Stimulated activated CD8-positive, alpha-beta memory T cell treated with anti-CD3 and anti-CD28 coated beads, Interleukin-7, amount 100 ng/mL, for 4 hours (primary cell): ENCODE data around the gene CASP5.
"Not testable (repeated sequence)": the region's sequence is repeated elsewhere in the genome, so short reads cannot be mapped to it uniquely, and the experiment has no call there.

Source experiments
- DNase-seq, 2 donors: peaks; one replicate each; pipeline ENCODE4 v3.0.0-alpha.2; 2020; ENCODE audit warnings: low read depth in 2 of 2

Gene CASP5

DNA sequence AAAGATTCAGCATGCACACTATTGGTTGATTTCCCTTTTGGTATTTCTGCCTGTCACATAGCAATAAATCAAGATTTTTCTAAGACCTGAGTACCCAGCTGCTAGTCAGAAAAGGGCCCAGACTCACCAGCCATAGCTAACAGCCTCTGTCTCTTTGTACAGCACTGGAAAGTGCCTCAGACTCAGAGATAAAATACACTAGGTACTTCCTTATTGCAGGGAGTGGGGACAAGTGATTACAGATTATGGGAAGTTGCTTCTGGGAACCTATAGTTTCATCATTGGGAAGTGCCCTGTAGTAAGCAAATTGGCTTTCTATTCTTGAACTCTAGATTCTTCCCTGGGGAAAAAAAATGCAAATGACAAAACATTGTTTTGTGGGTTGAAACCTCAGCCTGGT is at the start of gene CASP5:
Gene CASP5, minus strand, starts transcription at position 166 of the 400 bp plus-strand sequence. Its CDS starts 32 bp downstream, at position 134.
- no peak for DNase-seq

DNA sequence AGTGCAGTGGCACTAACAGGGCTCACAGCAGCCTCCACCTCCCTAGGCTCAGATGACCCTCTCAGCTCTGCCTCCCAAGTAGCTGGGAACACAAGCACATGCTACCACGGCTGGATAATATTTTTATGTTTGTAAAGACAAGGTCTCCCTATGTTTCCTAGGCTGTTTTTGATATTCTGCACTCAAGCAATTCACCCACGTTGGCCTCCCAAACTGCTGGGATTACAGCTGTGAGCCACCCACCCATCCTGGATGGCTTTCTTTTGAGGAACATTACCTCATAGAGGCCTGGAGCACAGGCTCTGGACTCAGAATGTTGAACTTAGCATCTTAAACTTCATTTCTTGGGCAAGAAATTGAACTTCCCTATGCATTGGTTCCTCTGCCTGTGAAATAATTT is 49.1 kb upstream of the CASP5 start:
- not testable (repeated sequence) for DNase-seq

DNA sequence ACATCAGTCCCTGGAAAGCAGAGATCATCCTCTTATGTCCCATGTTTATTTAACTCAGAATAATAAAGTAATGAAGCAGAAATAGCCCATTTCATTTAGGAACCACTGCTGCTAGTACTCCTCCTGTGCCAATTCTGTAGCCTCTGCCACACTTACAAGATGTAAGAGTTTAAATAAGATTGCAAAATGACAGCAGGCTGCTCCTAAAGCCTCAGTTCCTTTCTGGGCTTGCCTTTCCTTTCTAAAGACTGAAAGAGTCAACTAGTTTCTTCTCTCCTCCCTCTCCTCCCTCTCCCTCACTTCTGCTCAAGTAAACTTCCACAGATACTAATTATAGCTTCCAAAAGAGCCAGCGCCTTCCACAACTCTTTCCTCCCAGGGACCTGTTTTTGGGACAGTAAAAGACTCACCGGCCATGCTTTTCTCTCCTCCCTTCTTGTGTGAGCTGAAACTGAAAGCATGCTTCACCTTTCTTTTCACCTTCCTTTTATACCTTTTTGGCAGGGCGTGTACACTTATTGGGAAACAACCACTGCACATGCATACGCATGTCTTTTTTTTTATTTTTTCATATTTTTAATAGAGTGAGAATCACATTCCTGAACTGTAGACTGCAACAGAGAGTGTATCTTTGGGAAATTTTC is 48.2 kb upstream of the CASP5 start:
- no peak for DNase-seq

DNA sequence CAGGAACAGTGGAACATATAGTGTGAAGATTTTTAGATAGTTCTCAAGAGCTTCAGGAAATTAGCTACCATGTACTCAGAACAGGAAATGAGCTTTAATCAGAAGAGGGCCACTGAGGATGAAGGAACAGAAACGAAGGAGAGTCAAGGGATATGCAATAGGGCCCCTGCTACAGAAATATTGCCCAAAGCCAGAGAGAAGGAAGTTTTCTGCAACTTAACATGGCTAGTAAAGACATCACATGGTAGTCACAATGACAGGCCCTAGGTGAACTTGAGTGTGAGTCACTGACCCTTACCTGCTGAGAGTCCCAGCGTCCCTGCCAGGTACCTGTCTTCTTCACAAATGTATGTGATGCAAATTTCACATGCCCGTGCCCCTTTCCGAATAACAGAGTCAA is 47.3 kb upstream of the CASP5 start:
- DNase-seq: no peak

DNA sequence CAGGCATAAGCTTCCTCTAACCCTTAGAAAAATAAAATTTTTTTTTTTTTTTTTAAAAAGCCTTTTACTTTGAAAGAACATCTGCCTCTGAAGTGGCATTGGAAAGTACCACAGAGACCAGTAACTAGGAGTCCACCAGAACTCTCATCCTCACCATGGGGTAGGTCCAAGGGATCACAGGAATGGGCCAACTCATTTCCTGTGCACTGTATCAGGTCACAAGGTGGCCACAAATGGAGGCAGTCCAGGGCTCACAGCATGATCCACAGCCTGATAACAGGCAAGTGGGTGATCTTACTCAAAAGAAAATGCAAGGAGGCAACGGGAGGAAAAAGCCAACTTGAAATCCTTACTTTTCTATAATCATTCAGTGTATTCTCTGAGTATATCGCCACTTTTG is 46.8 kb upstream of the CASP5 start:
- not testable (repeated sequence) for DNase-seq

DNA sequence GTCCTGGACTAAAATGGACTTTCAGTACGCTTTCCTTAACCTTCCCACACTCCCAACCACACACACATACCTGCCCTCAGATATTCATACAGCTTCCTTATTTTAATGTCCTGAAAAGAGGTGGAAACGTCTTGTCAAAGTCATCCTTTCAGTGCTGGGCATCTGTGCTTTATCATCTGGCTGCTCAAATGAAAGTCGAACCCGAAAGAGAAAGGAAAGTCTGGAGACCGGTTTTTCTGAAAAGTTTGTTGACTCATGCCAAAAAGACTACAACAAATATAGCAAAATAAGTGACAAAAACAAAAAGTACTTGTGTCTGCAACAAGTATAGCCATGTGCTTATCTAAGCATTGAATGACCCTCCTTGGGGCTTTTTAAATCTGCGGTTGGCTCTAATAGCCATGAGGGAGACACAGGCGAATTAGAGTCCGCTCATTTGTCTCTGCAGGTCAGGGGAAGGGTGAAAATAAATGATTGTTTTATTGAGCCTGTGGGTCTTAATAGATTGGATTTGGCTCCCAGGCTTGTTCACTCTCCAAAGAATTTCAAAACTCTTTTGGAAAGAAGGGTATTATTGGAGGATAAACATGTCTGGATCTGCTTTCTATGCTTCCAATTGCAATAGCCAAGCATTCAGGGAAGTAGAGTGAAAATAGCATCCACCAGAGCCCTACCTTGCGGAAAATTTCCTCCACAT is 40.4 kb upstream of the CASP5 start:
- DNase-seq: not testable (repeated sequence)

DNA sequence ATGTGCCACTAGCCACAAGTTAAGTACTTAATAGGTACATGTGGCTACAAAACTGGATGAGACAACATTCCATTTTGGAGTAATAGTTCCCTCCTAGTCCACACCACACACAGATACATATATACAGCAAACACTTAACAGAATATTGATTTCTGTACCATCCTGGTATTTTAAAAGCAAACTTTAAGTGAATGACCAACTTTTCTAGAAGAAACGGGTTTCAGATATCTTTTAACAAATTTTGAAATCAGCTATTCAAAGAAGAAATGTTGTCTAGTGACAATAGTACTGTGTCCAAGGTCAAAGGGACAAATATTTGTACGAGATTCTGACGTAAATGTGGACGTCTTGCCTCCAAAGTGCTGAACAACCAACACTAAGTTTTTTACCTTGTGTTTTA is 34.5 kb upstream of the CASP5 start:
- no peak for DNase-seq

DNA sequence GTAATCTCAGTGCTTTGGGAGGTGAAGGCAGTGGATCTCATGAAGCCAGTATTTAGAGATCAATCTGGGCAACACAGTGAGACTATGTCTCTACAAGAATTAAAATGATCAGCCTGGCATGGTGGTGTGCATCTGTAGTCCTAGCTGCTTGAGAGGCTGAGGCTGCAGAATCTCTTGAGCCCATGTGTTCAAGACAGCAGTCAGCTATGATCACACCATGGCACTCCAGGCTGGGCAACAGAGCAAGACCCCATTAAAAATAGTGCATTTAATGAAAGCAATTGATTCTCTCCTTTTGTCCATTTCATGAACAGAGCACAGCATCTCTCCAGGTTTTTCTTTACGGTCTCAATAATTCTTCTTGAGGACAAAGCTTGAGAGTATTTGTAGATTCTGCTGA is 33.5 kb upstream of the CASP5 start:
- DNase-seq: no peak

DNA sequence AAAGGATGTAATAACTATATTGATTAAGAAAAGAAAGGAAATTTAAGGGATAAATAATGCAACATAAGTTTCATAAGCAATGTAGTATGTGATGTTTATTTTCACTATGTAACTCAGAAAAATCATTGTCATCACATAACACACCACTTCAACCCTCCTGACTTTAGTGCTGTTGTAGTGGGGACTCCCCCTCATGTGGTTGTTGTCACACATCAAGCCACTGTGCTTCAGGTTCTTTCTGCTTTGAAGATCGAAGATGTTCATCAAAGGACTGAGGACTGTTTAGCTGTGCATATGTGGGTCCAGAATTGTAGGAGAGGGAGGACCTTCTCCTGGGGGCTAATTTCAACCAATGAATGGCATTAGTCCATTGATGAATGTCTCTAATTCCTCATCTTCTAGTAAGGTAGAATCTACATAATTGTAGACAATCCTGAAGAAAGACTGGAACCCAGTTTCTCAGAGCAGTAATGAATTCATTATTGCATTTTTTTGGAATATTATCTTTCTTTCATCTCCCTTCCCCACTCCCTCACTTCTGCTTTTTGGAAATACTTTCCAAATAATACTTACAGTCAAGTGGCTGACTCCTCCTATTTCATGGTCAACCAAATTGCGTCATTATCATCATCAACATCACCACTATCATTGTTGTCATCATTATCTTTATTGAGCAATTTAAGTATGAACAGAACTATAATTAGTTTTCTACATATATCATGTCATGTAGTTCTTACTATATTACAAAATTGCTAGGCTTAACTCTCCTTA is 31.9 kb upstream of the CASP5 start:
- no peak for DNase-seq

DNA sequence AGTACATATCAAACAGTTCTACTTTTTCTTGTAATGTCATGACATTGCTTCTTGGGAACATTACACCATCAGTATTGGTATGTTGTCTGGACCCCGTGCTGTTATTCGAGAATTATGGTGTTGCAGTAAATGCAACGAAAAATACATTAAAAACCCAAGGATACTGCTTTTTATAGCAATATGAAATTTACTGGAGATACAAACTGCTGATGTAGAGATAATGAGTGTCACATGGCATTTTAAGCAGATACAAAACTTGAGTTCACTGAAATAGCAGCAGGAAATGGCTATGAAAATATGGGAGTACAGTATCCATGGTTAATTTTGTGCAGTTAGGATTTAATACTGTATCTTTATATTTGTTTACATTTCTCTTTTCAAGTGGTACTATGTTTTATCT is 29.5 kb upstream of the CASP5 start:
- no peak for DNase-seq

DNA sequence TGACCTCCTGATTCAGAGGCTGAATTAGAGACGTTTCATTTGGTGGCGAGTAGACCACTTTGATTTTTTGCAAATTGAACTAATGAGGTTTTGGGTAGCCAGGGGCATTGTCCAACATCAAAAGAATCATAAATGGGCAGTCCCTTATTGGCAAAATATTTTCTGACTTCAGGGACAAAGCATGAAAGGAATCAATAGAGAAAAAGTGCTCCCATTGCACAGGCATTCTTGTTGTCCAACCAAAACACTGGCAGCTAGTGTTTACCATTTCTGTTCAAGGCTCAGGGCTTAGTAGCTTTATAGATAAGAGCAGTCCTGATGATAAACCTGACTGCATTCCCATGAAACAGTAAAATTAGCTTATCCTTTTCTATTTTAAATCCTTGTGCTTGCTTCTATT is 28.6 kb upstream of the CASP5 start:
- DNase-seq: no peak

DNA sequence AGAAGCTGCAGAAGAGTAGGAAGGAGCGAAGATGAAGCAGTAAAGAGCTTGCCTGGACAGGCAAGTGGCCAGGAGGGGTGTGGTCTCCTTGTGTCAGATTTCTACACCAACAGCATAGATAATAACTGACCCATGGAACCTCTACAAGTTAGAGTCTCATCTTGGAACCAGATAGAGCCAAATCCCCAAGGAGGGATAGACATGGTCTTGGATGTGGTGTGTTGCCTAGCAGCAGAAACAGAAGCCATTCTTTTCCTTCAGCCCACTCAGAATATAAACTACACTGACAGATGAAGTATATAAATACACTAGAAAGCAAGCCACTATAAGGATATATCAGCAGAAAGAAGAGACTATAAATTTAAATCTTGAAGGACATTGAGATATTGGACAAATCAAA is 26.5 kb upstream of the CASP5 start:
- no peak for DNase-seq

DNA sequence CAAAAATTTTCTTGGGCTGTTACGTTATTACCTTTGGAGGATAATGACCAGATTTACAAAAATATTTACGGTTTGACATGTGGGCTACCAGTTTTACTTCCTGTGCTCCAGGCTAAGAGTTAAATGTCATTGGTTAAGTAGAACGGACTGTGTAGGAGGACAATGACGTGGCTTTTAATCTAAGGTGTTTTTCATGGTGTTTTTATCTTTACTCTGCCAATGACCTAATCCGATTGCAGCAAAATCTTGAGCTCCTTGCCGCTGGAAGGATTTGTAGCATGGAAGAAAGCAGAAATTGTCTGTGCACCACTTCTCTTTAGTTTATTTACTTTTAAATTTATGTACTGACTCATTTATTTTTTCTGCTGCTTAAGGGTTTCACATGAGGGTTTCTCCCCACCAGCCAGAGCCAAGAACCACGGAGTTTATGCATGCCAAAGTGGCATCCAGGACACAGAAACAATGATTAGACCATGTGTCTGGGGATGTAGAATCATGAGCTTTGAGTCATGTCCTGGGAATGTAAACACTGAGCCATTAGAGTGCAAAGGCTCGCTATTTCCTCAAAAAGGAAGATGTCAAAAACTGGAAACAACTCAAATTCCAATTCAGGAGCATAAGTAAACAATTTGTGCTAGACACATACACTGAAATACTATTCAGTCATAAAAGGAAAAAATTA is 24.1 kb upstream of the CASP5 start:
- no peak for DNase-seq

DNA sequence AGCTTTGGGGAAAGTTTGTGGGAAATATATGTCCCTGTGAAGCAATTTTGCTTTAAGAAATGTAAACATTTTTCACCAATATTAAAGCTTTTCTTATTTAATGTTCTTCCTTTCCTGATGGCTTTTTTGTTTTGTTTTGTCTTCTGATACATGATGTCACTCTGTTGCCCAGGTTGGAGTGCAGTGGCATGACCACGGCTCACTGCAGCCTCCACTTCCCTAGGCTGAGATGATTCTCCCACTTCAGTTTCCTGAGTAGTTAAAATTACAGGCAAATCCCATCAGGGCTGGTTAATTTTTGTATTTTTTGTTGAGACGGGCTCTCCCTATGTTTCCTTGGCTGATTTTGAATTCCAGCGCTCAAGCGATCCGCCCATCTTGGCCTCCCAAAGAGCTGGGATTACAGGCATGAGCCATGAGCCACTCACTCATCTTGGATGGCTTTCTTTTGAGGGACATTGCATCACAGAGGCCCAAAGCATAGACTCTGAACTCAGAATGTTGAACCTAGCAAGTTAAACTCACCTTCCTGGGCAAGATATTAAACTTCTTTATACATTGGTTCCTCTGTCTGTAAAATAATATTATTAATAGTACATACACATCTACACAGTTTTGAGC is 22.8 kb upstream of the CASP5 start:
- DNase-seq: no peak

DNA sequence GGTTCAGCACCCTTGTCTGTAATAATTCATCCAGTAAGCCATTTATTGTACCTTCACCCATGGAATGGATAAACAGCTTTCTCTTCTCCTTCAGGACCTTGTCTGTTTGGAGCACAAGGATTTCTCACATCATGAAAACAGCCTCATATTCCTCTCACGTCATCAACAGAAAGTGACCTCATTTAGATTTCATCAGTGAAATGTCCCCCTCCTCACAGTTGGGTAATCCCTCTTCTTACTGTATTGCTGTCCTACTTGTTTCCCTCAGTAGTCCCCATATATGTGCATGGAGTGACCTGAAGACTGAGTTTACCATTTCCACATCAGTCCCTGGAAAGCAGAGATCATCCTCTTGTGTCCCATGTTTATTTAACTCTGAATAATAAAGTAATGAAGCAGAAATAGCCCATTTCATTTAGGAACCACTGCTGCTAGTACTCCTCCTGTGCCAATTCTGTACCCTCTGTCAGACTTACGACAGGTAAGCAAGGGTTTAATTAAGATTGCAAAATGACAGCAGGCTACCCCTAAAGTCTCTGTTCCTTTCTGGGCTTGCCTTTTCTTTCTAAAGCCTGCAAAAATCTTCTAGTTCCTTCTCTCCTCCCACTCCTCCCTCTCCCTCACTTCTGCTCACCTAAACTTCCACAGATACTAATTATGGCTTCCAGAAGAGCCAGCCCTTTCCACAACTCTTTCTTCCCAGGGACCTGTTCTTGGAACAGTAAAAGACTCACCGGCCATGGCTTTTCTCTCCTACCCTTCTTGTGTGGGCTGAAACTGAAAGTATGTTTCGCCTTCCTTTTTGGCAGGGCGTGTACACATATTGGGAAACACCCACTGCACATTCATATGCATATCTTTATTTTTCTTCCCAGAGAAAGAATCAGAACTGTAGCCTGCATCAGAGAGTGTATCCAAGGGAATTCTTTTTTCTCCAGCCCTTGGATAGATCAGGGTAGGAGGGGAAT is 21.9 kb upstream of the CASP5 start, which contains the start of gene CARD16:
Gene CARD16, minus strand, starts transcription at position 779 of the 968 bp plus-strand sequence. Its CDS starts 38 bp downstream, at position 741.
- DNase-seq: peak in 1 of 2 donors; percentile 13

DNA sequence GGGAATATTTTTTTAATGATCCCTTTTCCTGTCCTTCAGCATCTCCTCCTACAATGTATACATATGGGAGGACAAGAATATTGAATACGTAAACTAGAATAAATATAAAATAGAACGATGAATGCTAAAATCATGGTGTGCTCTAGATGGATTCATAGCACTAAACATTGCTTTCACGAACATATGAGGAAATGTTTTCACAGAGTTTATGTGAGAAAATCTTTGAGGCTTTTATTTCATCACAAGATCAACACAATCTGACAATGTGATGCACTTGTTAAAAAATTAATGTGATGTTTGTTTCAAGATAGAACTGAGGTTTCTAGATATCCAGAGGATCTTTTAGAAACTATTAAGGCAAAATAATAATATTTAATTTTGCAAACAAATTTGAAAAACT is 19.2 kb upstream of the CASP5 start:
- no peak for DNase-seq

DNA sequence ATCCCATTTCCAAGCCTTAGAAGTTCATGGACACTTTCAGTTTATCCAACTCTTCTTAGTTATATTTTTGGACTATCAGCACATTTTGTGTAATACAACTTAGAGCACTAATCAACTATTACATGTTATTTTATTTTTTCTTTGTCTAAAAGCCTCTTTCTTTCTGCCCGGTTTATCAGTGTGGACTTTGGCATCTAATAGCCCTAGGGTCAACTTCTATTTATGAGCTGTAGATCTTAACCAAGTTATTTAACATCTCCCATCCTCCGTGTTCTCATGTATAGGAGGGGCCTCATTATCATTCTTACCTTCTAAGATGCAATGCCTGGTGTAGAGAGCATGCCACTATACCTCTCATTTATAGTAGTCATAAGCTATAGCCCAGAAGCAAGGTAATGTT is 17.7 kb upstream of the CASP5 start:
- DNase-seq: no peak

DNA sequence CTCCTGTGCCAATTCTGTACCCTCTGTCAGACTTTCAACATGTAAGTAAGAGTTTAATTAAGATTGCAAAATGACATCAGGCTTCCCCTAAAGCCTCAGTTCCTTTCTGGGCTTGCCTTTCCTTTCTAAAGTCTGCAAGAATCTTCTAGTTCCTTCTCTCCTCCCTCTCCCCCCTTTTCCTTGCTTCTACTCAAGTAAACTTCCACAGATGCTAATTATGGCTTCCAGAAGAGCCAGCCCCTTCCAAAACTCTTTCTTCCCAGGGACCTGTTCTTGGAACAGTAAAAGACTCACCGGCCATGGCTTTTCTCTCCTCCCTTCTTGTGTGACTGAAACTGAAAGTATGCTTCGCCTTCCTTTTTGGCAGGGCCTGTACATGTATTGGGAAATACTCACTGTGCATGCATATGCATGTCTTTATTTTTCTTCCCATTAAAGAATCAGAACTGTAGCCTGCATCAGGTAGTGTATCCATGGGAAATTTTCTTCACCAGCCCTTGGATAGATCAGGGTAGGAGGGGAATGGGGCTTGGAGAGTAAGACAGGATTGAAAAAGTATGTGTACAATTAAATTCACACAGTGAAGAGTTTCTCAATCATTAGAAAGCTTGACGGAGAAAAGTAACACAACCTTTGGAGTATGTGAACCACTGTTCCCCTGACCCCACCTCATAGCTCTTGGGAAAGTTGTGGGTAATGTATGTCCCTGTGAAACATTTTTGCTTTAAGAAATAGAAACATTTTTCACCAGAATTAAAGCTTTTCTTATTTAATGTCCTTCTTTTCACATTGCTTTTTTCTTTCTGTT is 12.0 kb upstream of the CASP5 start, which contains the start of gene CASP1:
Gene CASP1, minus strand, starts transcription at position 332 of the 808 bp plus-strand sequence. Its CDS starts 31 bp downstream, at position 301.
- DNase-seq: no peak

DNA sequence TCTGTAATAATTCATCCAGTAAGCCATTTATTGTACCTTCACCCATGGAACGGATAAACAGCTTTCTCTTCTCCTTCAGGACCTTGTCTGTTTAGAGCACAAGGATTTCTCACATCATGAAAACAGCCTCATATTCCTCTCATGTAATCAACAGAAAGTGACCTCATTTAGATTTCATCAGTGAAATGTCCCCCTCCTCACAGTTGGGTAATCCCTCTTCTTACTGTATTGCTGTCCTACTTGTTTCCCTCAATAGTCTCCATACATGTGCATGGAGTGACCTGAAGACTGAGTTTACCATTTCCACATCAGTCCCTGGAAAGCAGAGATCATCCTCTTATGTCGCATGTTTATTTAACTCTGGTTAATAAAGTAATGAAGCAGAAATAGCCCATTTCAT is 11.4 kb upstream of the CASP5 start:
- DNase-seq: not testable (repeated sequence)
